Esophagus squamous epithelium (tissue), 4 donors: ENCODE results near the gene AGRP.

Experiments
- CTCF ChIP-seq, 6 experiments: fragments of 450-650 bp in 4 of 6; fragments of 200-600 bp in 2 of 6; sonication (generic) in 2 of 6; IDR thresholded peaks; one replicate each; pipeline ENCODE4 v1.5.1; 2016 to 2019; ENCODE audit warnings: antibody characterized with exemption in 6 of 6, mild to moderate bottlenecking in 4 of 6, moderate library complexity in 4 of 6
- POLR2A ChIP-seq, 4 donors: fragments of 450-650 bp; IDR thresholded peaks; one replicate each; pipeline ENCODE4 v1.6.1; 2017; ENCODE audit warnings: antibody characterized with exemption in 4 of 4, mild to moderate bottlenecking in 4 of 4, moderate library complexity in 3 of 4

GRCh38 chr16:67445913-67446907, 37.1 kb downstream of the AGRP start:
- TF ChIP-seq POLR2A (IDR thresholded peaks at IDR 0.05) (no peak), CTCF (IDR thresholded peaks at IDR 0.05) (no peak)
